Brain pericyte (primary cell): Measurements from ENCODE around the gene GLOD5.
"Not testable (repeated sequence)": the region's sequence is repeated elsewhere in the genome, so short reads cannot be mapped to it uniquely, and the experiment has no call there.

Experiments
- DNase-seq: peaks from one replicate; pipeline ENCODE4 v3.0.0-alpha.2; 2012; ENCODE audit warnings: low read depth, low spot score

Gene GLOD5

GRCh38 chrX:48793935-48794334, 32.4 kb downstream of the GLOD5 start:
- DNase-seq = no peak

- DNase-seq = no peak
Measured at GRCh38 chrX:48794340-48794910, 32.9 kb downstream of the GLOD5 start.

- no peak for DNase-seq
Measured at GRCh38 chrX:48794911-48795515, 33.5 kb downstream of the GLOD5 start.

GRCh38 chrX:48798318-48798717, 36.8 kb downstream of the GLOD5 start:
- no peak for DNase-seq

GRCh38 chrX:48800574-48801279, 39.2 kb downstream of the GLOD5 start:
- DNase-seq = no peak

GRCh38 chrX:48801280-48802088, 39.9 kb downstream of the GLOD5 start, which contains the start of gene HDAC6:
Gene HDAC6 (plus strand): TSS chrX:48802067. CDS start chrX:48802693, 626 bp downstream.
- peak; percentile 99 for DNase-seq

- peak; percentile 40 for DNase-seq
Measured at GRCh38 chrX:48802089-48802904, 40.8 kb downstream of the GLOD5 start.

GRCh38 chrX:48802905-48803200, 41.3 kb downstream of the GLOD5 start:
- no peak for DNase-seq

GRCh38 chrX:48806081-48806480, 44.5 kb downstream of the GLOD5 start:
- no peak for DNase-seq

GRCh38 chrX:48813644-48814043, 52.1 kb downstream of the GLOD5 start:
- no peak for DNase-seq

- DNase-seq = no peak
Measured at GRCh38 chrX:48814722-48815121, 53.2 kb downstream of the GLOD5 start.

GRCh38 chrX:48815266-48815665, 53.7 kb downstream of the GLOD5 start:
- DNase-seq = no peak

GRCh38 chrX:48816014-48816810, 54.7 kb downstream of the GLOD5 start:
- DNase-seq = no peak

GRCh38 chrX:48818098-48818497, 56.6 kb downstream of the GLOD5 start:
- no peak for DNase-seq

- no peak for DNase-seq
Measured at GRCh38 chrX:48818866-48819265, 57.3 kb downstream of the GLOD5 start.

- not testable (repeated sequence) for DNase-seq
Measured at GRCh38 chrX:48819394-48819793, 57.8 kb downstream of the GLOD5 start.

GRCh38 chrX:48823053-48823452, 61.5 kb downstream of the GLOD5 start:
- DNase-seq = no peak
